Glutamatergic neuron (in vitro differentiated cells): ENCODE measurements around the gene FHL2. TPM values are rescaled to one million over a fixed set of nuclear protein-coding genes. Genes with fewer than 3 reads are reported as not detected.

Source experiments
- DNase-seq: peaks from one replicate; pipeline ENCODE4 v3.0.0; 2022
- H3K27ac Mint-ChIP-seq: one replicate; pipeline ENCODE4 v1.8.0; 2020; ENCODE audit warnings: mild to moderate bottlenecking, mixed read lengths, inconsistent platforms; ENCODE audit not compliant: unreplicated experiment
- H3K27me3 Mint-ChIP-seq: one replicate; pipeline ENCODE4 v1.8.0; 2020; ENCODE audit warnings: mild to moderate bottlenecking, moderate library complexity, mixed read lengths, inconsistent platforms; ENCODE audit not compliant: unreplicated experiment
- H3K36me3 Mint-ChIP-seq: one replicate; pipeline ENCODE4 v1.8.0; 2020; ENCODE audit warnings: mild to moderate bottlenecking, mixed read lengths, inconsistent platforms; ENCODE audit not compliant: unreplicated experiment
- H3K4me1 Mint-ChIP-seq: one replicate; pipeline ENCODE4 v1.8.0; 2020; ENCODE audit warnings: mild to moderate bottlenecking, low read depth, mixed read lengths, inconsistent platforms; ENCODE audit not compliant: unreplicated experiment
- H3K4me3 Mint-ChIP-seq: one replicate; pipeline ENCODE4 v1.8.0; 2020; ENCODE audit warnings: mild to moderate bottlenecking, mixed read lengths, inconsistent platforms; ENCODE audit not compliant: unreplicated experiment
- H3K9me3 Mint-ChIP-seq: one replicate; pipeline ENCODE4 v1.8.0; 2020; ENCODE audit warnings: mild to moderate bottlenecking, moderate library complexity, mixed read lengths, inconsistent platforms; ENCODE audit not compliant: unreplicated experiment
- CTCF ChIP-seq: fragments of 200-600 bp; sonication (generic); IDR thresholded peaks from one replicate; pipeline ENCODE4 v1.5.0; 2021; ENCODE audit not compliant: partially characterized antibody, unreplicated experiment
- total RNA-seq: library from RNA; stranded (reverse); fragmentation: NEBNext Ultra II Directional; extraction: Animal tissue kit (Norgen Biotek cat#: 25700); gene quantifications from one replicate; pipeline ENCODE4 v1.2.1, GENCODE V29; 2021; ENCODE audit not compliant: unreplicated experiment

FHL2 gene
- total RNA-seq, 1 donor from 2014 or later = 3.2 TPM

GRCh38 chr2:105394951-105395611 is 3.8 kb downstream of the FHL2 start:
- H3K9me3 Mint-ChIP-seq = peaks cover 2% of the 10 kb centered on the region
- H3K36me3 Mint-ChIP-seq = peaks cover 7% of the 10 kb centered on the region
- no peaks in the 10 kb centered on the region for H3K4me1 Mint-ChIP-seq
- no peak overlapping the region for H3K27ac Mint-ChIP-seq
- H3K4me3 Mint-ChIP-seq = no peak overlapping the region
- TF ChIP-seq CTCF = no peak
- DNase-seq = no peak
- peaks cover 5% of the 10 kb centered on the region for H3K27me3 Mint-ChIP-seq

DNA sequence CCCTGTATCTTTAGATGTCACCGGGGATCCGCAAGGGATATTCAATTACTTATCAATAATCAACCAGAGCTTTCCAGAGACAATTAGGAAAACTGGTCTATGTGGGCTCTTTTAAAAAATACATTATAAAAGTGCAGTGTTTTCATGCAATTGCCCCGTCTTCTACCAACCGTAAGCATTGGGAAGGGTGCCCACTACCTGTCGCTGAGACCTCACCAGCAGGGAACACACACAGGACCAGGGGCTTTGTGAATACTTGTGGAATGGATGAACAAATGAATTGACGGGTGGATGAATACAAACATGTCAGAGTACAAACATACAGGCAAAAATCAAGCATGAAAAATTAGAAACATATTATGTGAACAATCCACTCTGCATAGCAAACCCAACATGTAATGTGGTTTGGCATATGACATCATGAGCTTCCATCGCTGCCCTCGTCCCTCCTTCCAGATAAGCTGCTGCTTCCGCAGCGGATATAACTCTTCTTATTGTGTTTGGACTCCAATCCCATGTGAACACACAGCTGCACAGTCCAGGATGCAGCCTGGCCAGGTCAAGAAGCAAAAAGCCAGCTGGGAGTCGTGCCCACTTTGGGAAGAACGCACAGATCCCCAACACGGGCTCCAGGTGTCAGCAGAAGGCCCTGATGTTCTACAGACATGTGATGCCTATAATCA is 5.3 kb downstream of the FHL2 start:
- Mint-ChIP-seq H3K4me1 (no peaks in the 10 kb centered on the region), H3K9me3 (peaks cover 4% of the 10 kb centered on the region), H3K27ac (no peak overlapping the region), H3K4me3 (no peak overlapping the region), H3K36me3 (no peaks in the 10 kb centered on the region), H3K27me3 (peaks cover 2% of the 10 kb centered on the region)
- DNase-seq = no peak
- no peak for TF ChIP-seq CTCF

DNA sequence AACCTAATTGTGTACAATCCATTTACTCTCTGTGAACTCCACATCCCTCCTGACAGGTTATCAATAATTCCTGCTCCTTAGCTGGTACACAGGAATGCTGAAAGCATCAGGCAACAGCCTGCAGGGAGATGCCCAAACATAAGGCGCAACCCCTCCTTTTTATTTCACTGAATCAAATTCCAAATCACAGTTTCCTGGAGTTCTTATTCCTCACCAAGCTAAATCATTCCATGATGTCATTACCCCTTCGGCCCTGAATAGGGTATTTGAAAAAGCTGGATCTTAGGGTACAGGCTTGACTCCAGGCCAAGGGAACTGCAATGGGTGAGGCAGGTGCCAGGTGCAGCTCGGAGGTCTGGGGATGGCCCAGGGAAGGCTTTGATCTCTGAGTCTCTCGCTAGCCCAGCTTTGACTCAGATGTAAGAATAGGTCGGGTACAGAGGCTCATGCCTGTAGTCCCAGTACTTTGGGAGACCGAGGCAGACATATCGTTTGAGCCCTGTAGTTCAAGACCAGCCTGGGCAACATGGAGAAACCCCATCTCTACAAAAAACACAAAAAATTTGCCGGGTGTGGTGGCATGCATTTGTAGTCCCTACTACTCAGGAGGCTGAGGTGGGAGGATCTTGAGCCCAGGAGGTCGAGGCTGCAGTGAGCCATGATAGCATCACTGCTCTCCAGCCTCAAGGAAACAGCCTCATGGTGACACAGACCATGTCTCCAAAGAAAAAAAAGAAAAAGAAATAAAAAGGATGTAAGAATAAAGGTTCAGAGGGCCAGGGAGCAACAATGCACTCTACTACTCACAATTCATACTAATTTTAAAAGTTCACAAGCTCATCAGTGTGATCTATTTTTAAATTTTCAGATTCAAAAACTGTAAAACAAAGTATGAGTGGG is 6.8 kb downstream of the FHL2 start:
- TF ChIP-seq CTCF = no peak
- Mint-ChIP-seq H3K4me1 (no peaks in the 10 kb centered on the region), H3K36me3 (no peaks in the 10 kb centered on the region), H3K27ac (no peak overlapping the region), H3K4me3 (no peak overlapping the region), H3K9me3 (peaks cover 1% of the 10 kb centered on the region), H3K27me3 (no peaks in the 10 kb centered on the region)
- no peak for DNase-seq

GRCh38 chr2:105391058-105391627 is 7.7 kb downstream of the FHL2 start:
- no peaks in the 10 kb centered on the region for H3K4me1 Mint-ChIP-seq
- H3K27me3 Mint-ChIP-seq = no peaks in the 10 kb centered on the region
- H3K27ac Mint-ChIP-seq = no peak overlapping the region
- H3K4me3 Mint-ChIP-seq = no peak overlapping the region
- H3K36me3 Mint-ChIP-seq = no peaks in the 10 kb centered on the region
- TF ChIP-seq CTCF = no peak
- no peak for DNase-seq
- peaks cover 1% of the 10 kb centered on the region for H3K9me3 Mint-ChIP-seq
